HepG2 (cell line): Measurements from ENCODE around the gene TSPAN15. TPM values are rescaled to one million over a fixed set of nuclear protein-coding genes. Genes with fewer than 3 reads are reported as not detected.

Experiments used
- ATAC-seq: fragments of 200-7000 bp; cut with Tn5 transposase; 3 replicates; pipeline ENCODE4 v1.9.1; 2020; ENCODE audit warnings: mild to moderate bottlenecking, moderate library complexity
- BruUV-seq: library from RNA; stranded (reverse); fragments of 400-500 nt; replicated peaks from 2 replicates; lab custom pipeline; 2021; lab: Mats Ljungman, UMichigan
- CTCF ChIA-PET: fragments of 300-600 bp; formaldehyde crosslinking; extraction: SDS; loops from one replicate; lab custom pipeline; 2021; ENCODE audit warnings: low total read pairs, inconsistent platforms, low intra/inter-chr PET ratio; lab: Yijun Ruan, JAX
- POLR2A ChIA-PET: fragments of 350-600 bp; sonication (Branson Sonifier 250); formaldehyde crosslinking; loops from one replicate; lab custom pipeline; 2020; ENCODE audit warnings: antibody characterized with exemption, inconsistent platforms; lab: Yijun Ruan, JAX
- DNase-seq: peaks from one replicate; pipeline ENCODE4 v3.0.0-alpha.2; 2015; ENCODE audit warnings: low spot score
- FAIRE-seq: peaks from 3 replicates; lab custom pipeline; 2011; peaks lifted over from hg19 to GRCh38; lab: Jason Lieb, UNC
- H2AFZ ChIP-seq: one replicate; pipeline ENCODE4 v1.6.1; 2011; ENCODE audit warnings: low read length, inconsistent platforms
- H3K27ac ChIP-seq: fragments of 300-600 bp; 3 replicates; pipeline ENCODE4 v1.8.0; 2011; ENCODE audit warnings: mixed run types, mild to moderate bottlenecking, mixed read lengths, low read length, inconsistent platforms; ENCODE audit not compliant: insufficient read depth; ENCODE audit errors: extremely low read length
- H3K27me3 ChIP-seq, 2 experiments: fragments of 200-600 bp in 1 of 2; 2 replicates in 1 of 2; 3 replicates in 1 of 2; pipeline versions ENCODE4 v1.6.0 to v1.8.0; 2011; ENCODE audit warnings: low read length in 2 of 2, mild to moderate bottlenecking in 2 of 2, moderate library complexity in 2 of 2, inconsistent platforms in 1 of 2; ENCODE audit not compliant: insufficient read depth in 2 of 2, control insufficient read depth in 1 of 2
- H3K36me3 ChIP-seq, 2 experiments: fragments of 200-600 bp in 1 of 2; replicated peaks in 1 of 2; 2 replicates in 1 of 2; 3 replicates in 1 of 2; pipeline versions ENCODE4 v1.5.1 to v1.8.0; 2011; ENCODE audit warnings: low read length in 2 of 2, inconsistent platforms in 1 of 2; ENCODE audit not compliant: insufficient read depth in 2 of 2, control insufficient read depth in 1 of 2
- H3K4me1 ChIP-seq: 2 replicates; pipeline ENCODE4 v1.5.1; 2012; ENCODE audit warnings: low read length, inconsistent platforms; ENCODE audit not compliant: insufficient read depth
- H3K4me2 ChIP-seq: 2 replicates; pipeline ENCODE4 v1.6.0; 2011; ENCODE audit warnings: low read depth, low read length, inconsistent platforms
- H3K4me3 ChIP-seq, 3 experiments: fragments of 200-600 bp in 1 of 3; sonication (generic), shearing (Covaris generic) in 1 of 3; replicated peaks in 1 of 3; 2 replicates each; pipeline ENCODE4 v1.5.1; 2011 to 2016; ENCODE audit warnings: low read length in 3 of 3, inconsistent platforms in 2 of 3, low read depth in 2 of 3, mild to moderate bottlenecking in 2 of 3, control low read depth in 1 of 3, mixed read lengths in 1 of 3; ENCODE audit not compliant: insufficient read depth in 1 of 3
- H3K79me2 ChIP-seq: one replicate; pipeline ENCODE4 v1.6.1; 2011; ENCODE audit warnings: low read length, inconsistent platforms; ENCODE audit not compliant: insufficient read depth
- H3K9ac ChIP-seq: 2 replicates; pipeline ENCODE4 v1.6.0; 2011; ENCODE audit warnings: mild to moderate bottlenecking, low read depth, low read length, inconsistent platforms; ENCODE audit not compliant: insufficient read depth
- H3K9me3 ChIP-seq: 2 replicates; pipeline ENCODE4 v1.5.1; 2012; ENCODE audit warnings: mild to moderate bottlenecking, low read length
- H4K20me1 ChIP-seq: 2 replicates; pipeline ENCODE4 v1.6.0; 2011; ENCODE audit warnings: inconsistent platforms, mild to moderate bottlenecking, low read length, moderate library complexity; ENCODE audit not compliant: insufficient read depth
- HDAC1 ChIP-seq: sonication (generic); formaldehyde crosslinking; IDR thresholded peaks from 2 replicates; pipeline ENCODE4 v1.5.1; 2020; ENCODE audit warnings: mild to moderate bottlenecking, missing genetic modification reagents
- HOXD1 ChIP-seq: sonication (generic); formaldehyde crosslinking; IDR thresholded peaks from 2 replicates; pipeline ENCODE4 v1.5.0; 2020; ENCODE audit warnings: missing genetic modification reagents
- LBX2 ChIP-seq: sonication (generic); formaldehyde crosslinking; IDR thresholded peaks from 2 replicates; pipeline ENCODE4 v1.5.0; 2020; ENCODE audit warnings: missing genetic modification reagents, mild to moderate bottlenecking, borderline replicate concordance
- REST ChIP-seq, 2 experiments: IDR thresholded peaks; 2 replicates each; pipeline ENCODE4 v1.6.1; 2011 to 2012; ENCODE audit warnings: low read length in 2 of 2, borderline replicate concordance in 1 of 2, low read depth in 1 of 2, mild to moderate bottlenecking in 1 of 2, moderate library complexity in 1 of 2
- TRIM22 ChIP-seq: fragments of 450-650 bp; IDR thresholded peaks from 2 replicates; pipeline ENCODE4 v1.6.1; 2017
- ZBTB33 ChIP-seq: sonication (generic); formaldehyde crosslinking; IDR thresholded peaks from 2 replicates; pipeline ENCODE4 v1.4.0; 2020; ENCODE audit warnings: missing genetic modification reagents
- ZNF18 ChIP-seq: sonication (generic); formaldehyde crosslinking; IDR thresholded peaks from 2 replicates; pipeline ENCODE4 v1.8.0; 2022; ENCODE audit warnings: mild to moderate bottlenecking, missing genetic modification reagents; ENCODE audit not compliant: insufficient replicate concordance
- ZNF557 ChIP-seq: sonication (generic); formaldehyde crosslinking; IDR thresholded peaks from 2 replicates; pipeline ENCODE4 v1.4.0; 2020; ENCODE audit warnings: missing genetic modification reagents
- ZNF768 ChIP-seq: sonication (generic); formaldehyde crosslinking; IDR thresholded peaks from 2 replicates; pipeline ENCODE4 v1.4.0; 2020; ENCODE audit warnings: missing genetic modification reagents
- WGBS: methylation state at CpG from one replicate; pipeline ENCODE4 v1.1.6; 2017; ENCODE audit warnings: low lambda C conversion rate; 5-methylcytosine and 5-hydroxymethylcytosine counted together
- in situ Hi-C: cut with HindIII; loops from 2 replicates; pipeline ENCODE4 v1.10.0; 2017; ENCODE audit warnings: low pct_unique_long_range_greater_than_20kb; ENCODE audit not compliant: extremely low pct_ligation_motif_present
- intact Hi-C: fragments of 100-400 bp; cut with micrococcal nuclease; formaldehyde crosslinking; loops from one replicate; pipeline ENCODE4 v1.10.0; 2022; ENCODE audit not compliant: unreplicated experiment
- polyA plus RNA-seq, 8 experiments: library from polyadenylated mRNA; depleted of rRNA in 3 of 8; stranded (reverse) in 7 of 8; unstranded in 1 of 8; fragments of >200 nt; fragmentation: Illumina TruSeq in 4 of 8; extraction: Trizol in 4 of 8; gene quantifications; 2 replicates each; pipeline versions ENCODE4 v1.2.1 to v1.2.3, GENCODE V29; 2011 to 2016; ENCODE audit warnings: low read depth in 4 of 8, missing spikeins in 1 of 8, mixed read lengths in 1 of 8; ENCODE audit not compliant: insufficient read depth in 1 of 8
- total RNA-seq, 5 experiments: library from RNA; depleted of rRNA; stranded (reverse); fragments of >200 nt; fragmentation: Illumina TruSeq; extraction: Trizol; gene quantifications; 2 replicates each; pipeline ENCODE4 v1.2.3, GENCODE V29; 2016; ENCODE audit warnings: low read depth in 1 of 5

The TSPAN15 gene
- total and polyA plus RNA-seq, 2 of the 13 experiments (the other 11 are each of a cell fraction or from before 2014, with no cell fraction given), result 0.27 to 3.2 TPM

GRCh38 chr10:69416695-69417094 is 34.6 kb upstream of the TSPAN15 start, which contains the start of gene TACR2 (continued):
- TF ChIP-seq ZNF768 (CRISPR knock-in tag) (peak; percentile 82; the same call in 1 of the 2 replicates), ZNF557 (no peak)

- intact Hi-C loops (no loop called here), in situ Hi-C loops (no loop called here)
- H3K9ac ChIP-seq, result no peak overlapping the region
- FAIRE-seq (no peak), DNase-seq (no peak), ATAC-seq (no peak)
- peak overlapping the region; percentile 37 for H3K27ac ChIP-seq
- H3K27me3 ChIP-seq, result 0 out of 5 replicates have a peak, but pooled peaks cover 0 to 5% of the 10 kb centered on the region in 2 experiments
- no peaks in the 10 kb centered on the region for H3K9me3 ChIP-seq
- BruUV-seq, result no TSS peak
- peaks cover 51% of the 10 kb centered on the region for H3K4me1 ChIP-seq
- H4K20me1 ChIP-seq, result no peaks in the 10 kb centered on the region
- CTCF ChIA-PET, result no interaction called here
- 78% methylated on average over 9 of the region's 11 CpGs for WGBS
- H3K4me2 ChIP-seq, result no peak overlapping the region
- TF ChIP-seq ZBTB33, result peak; percentile 81
- TF ChIP-seq TRIM22, result no peak
- TF ChIP-seq LBX2 (CRISPR knock-in tag), result no peak
- TF ChIP-seq REST (IDR thresholded peaks at IDR 0.05; ENCODE audit: borderline replicate concordance in 1 of 2, low read depth in 1 of 2, low read length in 2 of 2), result no peak
- TF ChIP-seq HDAC1 (CRISPR knock-in tag), result 0 out of 2 replicates have a peak, but pooled peaks have one; percentile 2
- TF ChIP-seq ZNF18, result no peak
- no peak for TF ChIP-seq HOXD1
- no peaks in the 10 kb centered on the region for H3K79me2 ChIP-seq
- H3K36me3 ChIP-seq, result no peaks in the 10 kb centered on the region
- POLR2A ChIA-PET, result no interaction called here
- H3K4me3 ChIP-seq, result no peak overlapping the region
- no peak overlapping the region for H2AFZ ChIP-seq
Measured at GRCh38 chr10:69417542-69417941, 33.7 kb upstream of the TSPAN15 start.
